Embryonic facial prominence (tissue), 1 donor: Measurements from ENCODE around the gene DDX10.
"Not testable (repeated sequence)": the region's sequence is repeated elsewhere in the genome, so short reads cannot be mapped to it uniquely, and the experiment has no call there.

ENCODE experiments used
- DNase-seq: peaks from one replicate; pipeline ENCODE4 v3.0.0-alpha.2; 2016; ENCODE audit errors: extremely low spot score

DDX10 gene

GRCh38 chr11:108715239-108715638 is 50.4 kb downstream of the DDX10 start:
- DNase-seq = no peak

DNA sequence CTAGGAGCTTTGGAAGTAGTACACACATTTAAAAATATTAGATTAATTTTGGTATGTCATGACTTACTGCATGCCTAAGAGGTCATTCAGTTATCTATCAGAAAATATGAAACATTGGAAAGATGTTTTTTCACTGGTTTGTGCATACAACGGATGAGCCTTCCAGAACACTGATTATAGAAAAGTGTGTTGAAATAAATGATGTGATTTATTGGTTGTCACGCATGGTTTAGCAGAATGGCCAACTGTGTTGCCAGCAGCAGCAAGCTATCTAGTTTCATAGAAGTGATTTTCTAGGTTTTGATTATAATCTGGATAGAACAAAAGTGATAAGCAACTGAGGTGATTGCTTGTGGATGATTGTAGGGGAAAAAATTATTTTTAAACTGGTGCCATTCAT is 53.6 kb downstream of the DDX10 start:
- no peak for DNase-seq

DNA sequence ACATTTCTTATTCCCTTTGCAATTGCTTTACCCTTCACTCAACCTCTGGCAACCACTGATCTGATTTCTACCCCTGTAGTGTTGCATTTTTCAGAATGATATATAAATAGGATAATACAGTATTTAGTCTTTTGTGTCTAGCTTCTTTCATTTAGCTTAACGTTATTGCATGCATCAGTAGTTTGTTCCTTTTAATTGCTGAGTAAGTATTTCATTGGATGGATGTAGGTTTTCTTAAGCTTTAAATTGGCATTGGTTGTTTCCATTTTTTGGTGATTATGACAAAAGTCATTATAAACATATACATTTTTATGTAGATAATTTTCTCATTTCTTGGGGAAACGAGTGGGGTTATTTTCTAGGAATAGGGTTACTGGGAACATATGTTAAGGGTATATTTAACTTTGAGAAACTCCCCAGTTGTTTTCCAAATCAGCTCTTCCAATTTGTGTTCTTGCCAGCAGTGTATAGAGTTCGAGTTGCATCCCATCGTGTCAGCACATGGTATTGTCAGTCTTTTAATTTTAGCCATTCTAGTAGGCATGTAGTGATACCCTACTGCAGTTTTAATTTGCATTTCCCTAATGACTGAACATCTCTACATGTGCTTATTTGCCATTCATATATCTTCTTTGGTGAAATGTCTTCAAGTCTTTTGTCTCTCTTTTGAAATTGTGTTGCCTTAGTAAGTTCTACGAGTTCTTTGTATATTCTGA is 60.3 kb downstream of the DDX10 start:
- DNase-seq = no peak

DNA sequence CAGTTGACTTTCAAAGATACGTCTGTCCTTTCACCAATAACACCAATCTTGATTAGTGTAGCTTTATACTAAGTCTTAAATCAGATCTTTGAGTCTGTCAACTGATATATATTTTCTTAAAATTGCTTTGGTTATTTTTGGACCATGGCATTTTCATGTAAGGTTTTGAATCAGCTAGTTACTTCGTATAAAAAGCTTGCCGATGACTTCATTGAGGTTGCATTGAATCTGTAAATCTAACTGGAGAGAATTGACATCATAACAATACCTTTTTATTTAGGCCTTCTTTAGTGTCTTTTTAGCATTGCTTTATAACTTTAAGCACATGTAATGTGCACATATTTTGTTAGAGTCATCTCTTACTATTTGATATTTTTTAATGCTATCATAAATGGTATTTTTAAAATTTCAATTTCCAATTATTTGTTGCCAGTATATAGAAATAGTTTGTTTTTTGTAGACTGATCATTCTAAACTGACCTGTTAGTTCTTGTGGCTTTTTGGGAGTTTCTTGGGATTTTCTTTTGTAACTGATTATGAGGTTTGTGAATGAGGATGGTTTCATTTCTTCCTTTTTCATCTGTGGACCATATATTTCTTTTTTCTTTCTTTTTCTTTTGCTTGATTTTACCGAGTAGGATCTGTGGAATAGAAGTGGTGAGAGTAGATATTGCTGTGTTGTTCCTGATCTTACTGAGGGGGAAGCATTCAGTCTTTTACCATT is 61.4 kb downstream of the DDX10 start:
- DNase-seq = no peak

DNA sequence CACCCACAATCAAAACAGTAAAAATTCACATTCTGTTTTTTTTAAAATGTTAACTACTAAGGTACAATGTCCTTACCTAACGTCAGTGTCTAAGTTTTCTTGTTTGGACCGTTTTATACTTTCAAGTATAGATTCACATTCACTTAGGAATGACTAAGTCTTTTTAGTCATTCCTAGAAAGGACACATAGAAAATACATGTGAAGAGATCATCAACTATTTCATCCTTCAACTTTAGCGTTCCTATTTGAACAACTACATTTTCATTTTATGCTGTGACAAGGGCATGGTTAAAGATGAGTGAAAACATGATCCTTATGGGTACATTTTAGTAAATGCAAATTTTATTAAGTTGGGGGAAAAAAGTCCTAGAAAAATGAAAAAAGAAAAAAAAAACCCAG is 62.8 kb downstream of the DDX10 start:
- no peak for DNase-seq

DNA sequence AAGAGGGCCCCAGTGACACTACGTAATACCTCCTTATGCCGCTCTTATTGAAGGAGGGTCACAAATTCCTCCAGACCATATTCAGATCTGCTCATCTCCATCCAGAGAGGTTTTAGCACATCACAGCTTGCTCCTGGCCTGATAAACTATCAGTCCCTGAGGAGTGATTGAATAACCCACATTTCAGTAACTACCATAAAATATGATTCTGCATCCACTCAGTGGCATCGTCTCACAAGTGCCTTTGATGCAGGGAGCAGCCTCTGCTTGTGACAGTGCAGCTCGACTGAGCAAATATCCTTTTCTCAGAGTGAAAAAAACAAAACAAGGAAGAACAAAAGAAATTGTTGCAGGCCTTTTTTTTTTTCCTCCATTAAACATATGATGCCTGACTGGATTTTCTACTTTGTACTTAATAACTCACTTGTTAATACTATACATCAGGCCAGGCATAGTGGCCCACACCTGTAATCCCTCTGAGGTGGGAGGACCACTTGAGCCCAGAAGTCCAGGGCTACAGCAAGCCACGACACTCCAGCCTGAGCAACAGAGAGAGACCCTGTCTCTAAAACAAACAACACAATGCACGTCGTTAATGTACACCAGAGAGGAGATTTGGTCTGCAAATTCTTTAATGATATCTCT is 64.5 kb downstream of the DDX10 start:
- DNase-seq = no peak

- DNase-seq = no peak
Measured at GRCh38 chr11:108732395-108732794, 67.5 kb downstream of the DDX10 start.

DNA sequence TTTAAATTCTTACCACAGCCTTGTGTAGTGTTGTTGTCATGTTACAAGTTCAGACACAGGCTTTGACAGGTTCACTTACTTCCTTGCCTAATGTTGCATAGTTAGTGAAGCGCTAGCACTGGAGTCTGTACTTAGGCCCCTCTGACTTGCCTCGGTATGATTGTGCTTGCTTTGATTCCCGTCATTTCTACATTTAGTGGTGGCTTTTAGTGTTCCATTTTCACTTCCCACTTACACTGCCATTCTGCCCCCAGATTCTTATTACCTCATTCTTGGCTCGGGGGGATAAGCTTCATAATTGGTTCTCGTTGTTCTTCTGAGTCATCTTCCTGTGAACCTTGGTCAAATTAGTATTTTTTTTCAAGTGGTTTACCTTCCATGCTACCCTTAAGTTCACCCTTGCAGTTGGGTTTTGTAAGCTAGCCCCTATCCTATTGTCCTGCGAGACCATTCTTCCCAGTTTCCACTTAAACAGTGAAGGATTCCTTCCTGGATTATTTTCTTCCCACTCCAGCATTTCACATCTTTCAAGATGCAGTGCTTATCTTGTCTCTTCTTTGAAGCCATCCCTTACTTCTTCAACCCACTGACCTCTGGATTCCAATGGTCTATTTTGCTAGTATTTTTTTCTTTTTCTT is 68.7 kb downstream of the DDX10 start:
- DNase-seq = no peak

DNA sequence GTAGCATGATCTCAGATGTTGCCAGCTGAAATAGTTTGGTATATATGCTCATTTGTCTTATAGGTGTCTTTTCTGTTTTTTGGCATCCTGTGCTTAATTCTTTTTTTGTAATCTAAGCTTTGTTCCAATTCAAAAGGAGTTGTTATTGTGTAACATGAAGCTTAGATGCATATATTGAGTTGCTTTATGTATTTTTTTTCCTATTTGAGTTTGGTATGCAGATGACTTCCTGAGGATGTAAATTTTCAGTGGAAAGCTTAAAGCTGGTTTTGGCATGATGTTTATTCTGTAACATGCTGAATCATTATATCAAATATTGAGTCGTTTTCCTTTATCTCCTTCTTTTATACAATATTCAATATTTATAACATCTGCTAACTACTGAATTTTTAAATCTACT is 69.4 kb downstream of the DDX10 start:
- DNase-seq = no peak

DNA sequence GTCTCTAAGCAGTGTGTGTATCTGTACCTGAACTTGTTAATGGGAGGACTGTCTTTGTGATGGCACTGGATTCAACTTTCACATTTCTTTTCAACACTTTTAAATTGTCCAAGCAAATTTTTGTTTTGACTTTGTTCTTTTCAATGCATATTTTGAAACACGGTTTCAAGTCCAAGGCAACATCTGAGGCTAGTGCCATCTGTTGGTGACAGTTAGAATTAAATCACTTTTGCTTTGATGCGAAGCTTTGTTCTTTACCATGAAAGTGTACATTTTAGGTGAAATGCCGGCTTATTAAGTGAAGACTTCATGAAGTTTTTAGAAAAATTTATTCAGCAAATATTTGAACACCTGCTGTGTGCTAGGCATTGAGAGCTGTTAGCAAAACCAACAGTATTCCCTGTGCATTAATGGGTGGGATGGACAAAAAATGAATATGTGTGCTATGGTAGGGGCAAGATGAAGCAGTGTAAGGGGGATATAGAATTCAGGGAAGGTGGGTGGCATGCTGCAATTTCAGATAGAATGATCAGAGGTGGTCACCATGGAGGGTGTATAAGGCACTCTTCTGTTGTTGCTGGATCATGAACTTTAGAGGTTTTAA is 70.2 kb downstream of the DDX10 start:
- no peak for DNase-seq

- DNase-seq = not testable (repeated sequence)
Measured at GRCh38 chr11:108740132-108740531, 75.3 kb downstream of the DDX10 start.

DNA sequence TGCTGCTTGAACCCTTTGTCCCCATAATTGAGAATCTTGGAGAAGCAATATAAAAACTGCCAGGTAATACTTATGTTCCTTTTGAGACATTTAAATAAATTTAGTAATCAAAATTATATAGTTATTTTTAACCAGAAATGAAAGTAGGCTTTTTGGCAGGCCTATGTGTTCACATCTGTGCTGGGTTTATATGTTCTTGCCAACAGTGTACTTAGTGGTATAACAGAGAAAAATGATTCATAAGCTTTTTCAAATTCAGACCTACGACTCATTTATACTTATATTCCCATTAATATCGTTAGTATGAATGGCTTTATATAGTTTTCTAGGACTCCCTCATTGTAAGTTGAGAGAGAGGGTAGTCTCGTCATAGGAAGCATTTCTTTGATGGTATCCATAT is 79.0 kb downstream of the DDX10 start:
- no peak for DNase-seq

DNA sequence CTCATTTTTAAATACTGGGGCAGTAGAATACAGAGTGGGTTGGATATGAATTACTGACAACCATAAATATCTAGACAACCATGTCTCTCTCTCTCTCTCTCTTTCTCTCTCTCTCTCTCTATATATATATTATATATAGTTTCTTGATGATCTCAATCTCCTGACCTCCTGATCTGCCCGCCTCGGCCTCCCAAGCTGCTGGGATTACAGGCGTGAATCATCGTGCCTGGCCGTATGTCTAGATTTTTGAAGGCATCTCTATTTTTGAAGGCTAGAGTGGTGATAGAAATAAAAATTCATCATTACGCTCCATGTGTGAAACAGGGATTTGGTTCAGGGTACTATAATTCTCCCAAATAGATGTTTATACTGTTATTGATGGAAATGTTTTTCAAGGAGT is 84.1 kb downstream of the DDX10 start:
- DNase-seq = no peak

GRCh38 chr11:108751444-108751843 is 86.6 kb downstream of the DDX10 start:
- no peak for DNase-seq

DNA sequence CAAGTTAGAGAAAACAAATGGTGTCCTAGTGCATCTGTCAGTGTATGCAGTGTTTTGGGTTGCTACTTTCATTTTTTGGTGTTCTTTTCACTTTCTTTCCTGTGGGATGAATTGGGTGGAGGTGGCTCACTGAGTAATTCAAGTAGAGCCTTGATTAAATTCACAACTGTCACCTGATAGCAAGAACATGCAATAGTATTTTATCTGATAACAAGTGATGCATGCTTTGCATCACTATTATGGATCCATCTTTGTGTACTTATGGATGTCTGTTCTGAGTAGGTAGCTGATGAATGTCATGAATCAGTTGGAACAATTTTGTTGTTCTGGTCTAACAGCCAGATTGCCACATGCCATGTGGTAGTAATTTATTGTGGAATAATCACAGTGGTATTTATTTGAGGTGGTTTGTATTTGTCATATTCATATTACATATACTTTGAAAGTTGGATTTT is 87.5 kb downstream of the DDX10 start:
- DNase-seq = no peak

DNA sequence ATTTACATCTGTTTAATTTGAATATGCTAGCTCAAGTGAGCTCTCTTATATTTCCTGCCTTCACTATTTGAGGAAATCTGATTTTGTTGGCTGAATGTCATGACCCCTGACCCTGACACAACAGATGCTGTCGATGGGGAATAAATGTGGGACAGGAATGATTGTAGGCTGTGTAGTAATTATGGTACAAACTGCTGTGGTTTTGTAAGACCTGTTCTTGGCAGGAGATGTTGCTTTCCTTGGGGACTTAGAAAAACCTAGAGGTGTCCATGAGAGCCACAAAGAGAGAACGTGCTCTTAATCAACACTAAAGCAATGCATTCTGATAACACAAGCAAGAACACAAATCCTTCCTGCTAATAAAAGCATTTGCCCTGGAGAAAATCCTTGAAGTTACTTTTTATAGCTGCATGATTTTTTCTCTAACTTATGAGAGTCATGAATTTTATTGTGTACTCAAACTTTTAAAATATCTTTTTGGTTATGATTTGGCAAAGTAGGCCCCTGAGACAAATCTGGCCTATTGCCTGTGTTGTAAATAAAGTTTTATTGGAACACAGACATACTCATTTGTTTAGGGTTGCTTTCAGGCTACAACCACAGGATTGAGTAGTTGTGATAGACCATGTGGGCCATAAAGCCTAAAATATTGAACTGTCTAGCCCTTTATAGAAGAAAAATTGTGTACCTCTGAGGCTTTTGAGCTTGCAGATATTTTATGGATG is 90.2 kb downstream of the DDX10 start:
- DNase-seq = no peak

GRCh38 chr11:108757630-108758029 is 92.8 kb downstream of the DDX10 start:
- DNase-seq = no peak

- no peak for DNase-seq
Measured at GRCh38 chr11:108758458-108758857, 93.6 kb downstream of the DDX10 start.

- DNase-seq = no peak
Measured at GRCh38 chr11:108766596-108767173, 101.8 kb downstream of the DDX10 start.

GRCh38 chr11:108768370-108768769 is 103.5 kb downstream of the DDX10 start:
- DNase-seq = no peak

GRCh38 chr11:108768964-108769363 is 104.1 kb downstream of the DDX10 start:
- DNase-seq = no peak
